IMR-90 (cell line): ENCODE measurements around the gene MAB21L4. TPM values are rescaled to one million over a fixed set of nuclear protein-coding genes. Genes with fewer than 3 reads are reported as not detected.

Source experiments
- ATAC-seq: fragments of 200-7000 bp; cut with Tn5 transposase; 2 replicates; pipeline ENCODE4 v1.9.1; 2020; ENCODE audit warnings: low read depth, mild to moderate bottlenecking, moderate library complexity
- BruUV-seq: library from RNA; stranded (reverse); fragments of 400-500 nt; replicated peaks from 2 replicates; lab custom pipeline; 2021; lab: Mats Ljungman, UMichigan
- CTCF ChIA-PET: fragments of 300-600 bp; formaldehyde crosslinking; extraction: SDS; loops from one replicate; lab custom pipeline; 2021; ENCODE audit warnings: antibody characterized with exemption; lab: Yijun Ruan, JAX
- POLR2A ChIA-PET: fragments of 300-600 bp; sonication (Branson Sonifier 250); formaldehyde crosslinking; loops from one replicate; lab custom pipeline; 2022; ENCODE audit warnings: antibody characterized with exemption; ENCODE audit not compliant: unreplicated experiment; lab: Charles Lee
- DNase-seq: peaks from one replicate; pipeline ENCODE4 v3.0.0; 2013
- H2AFZ ChIP-seq: replicated peaks from 2 replicates; pipeline ENCODE3; 2013; ENCODE audit warnings: low read length, mild to moderate bottlenecking; ENCODE audit not compliant: poor library complexity
- H2AK5ac ChIP-seq: 2 replicates; pipeline ENCODE4 v1.6.1; 2013; ENCODE audit warnings: low read depth, low read length, inconsistent platforms
- H2AK9ac ChIP-seq: replicated peaks from 2 replicates; pipeline ENCODE3; 2013; ENCODE audit warnings: mild to moderate bottlenecking, low read depth, low read length, moderate library complexity; ENCODE audit not compliant: poor library complexity
- H2BK120ac ChIP-seq: 2 replicates; pipeline ENCODE4 v1.6.1; 2013; ENCODE audit warnings: low read depth, low read length, inconsistent platforms
- H2BK15ac ChIP-seq: 3 replicates; pipeline ENCODE4 v1.6.1; 2013; ENCODE audit warnings: low read depth, low read length, inconsistent platforms
- H2BK20ac ChIP-seq: 2 replicates; pipeline ENCODE4 v1.6.1; 2013; ENCODE audit warnings: low read depth, mild to moderate bottlenecking, inconsistent platforms, low read length, moderate library complexity
- H2BK5ac ChIP-seq: 2 replicates; pipeline ENCODE4 v1.6.1; 2013; ENCODE audit warnings: mild to moderate bottlenecking, low read depth, low read length, inconsistent platforms; ENCODE audit not compliant: poor library complexity, severe bottlenecking
- H3K14ac ChIP-seq: replicated peaks from 2 replicates; pipeline ENCODE4 v1.6.1; 2013; ENCODE audit warnings: low read depth, low read length, inconsistent platforms
- H3K18ac ChIP-seq: 2 replicates; pipeline ENCODE4 v1.6.1; 2013; ENCODE audit warnings: low read depth, low read length, control low read depth
- H3K23ac ChIP-seq: 2 replicates; pipeline ENCODE4 v1.6.1; 2013; ENCODE audit warnings: low read depth, low read length, inconsistent platforms
- H3K27ac ChIP-seq: 2 replicates; pipeline ENCODE4 v1.5.1; 2013; ENCODE audit warnings: mild to moderate bottlenecking, control low read depth, low read length; ENCODE audit not compliant: insufficient read depth
- H3K27me3 ChIP-seq: 2 replicates; pipeline ENCODE4 v1.6.1; 2013; ENCODE audit warnings: low read length; ENCODE audit not compliant: control insufficient read depth, insufficient read depth
- H3K36me3 ChIP-seq: 2 replicates; pipeline ENCODE4 v1.6.1; 2013; ENCODE audit warnings: low read length, mixed read lengths; ENCODE audit not compliant: control insufficient read depth, insufficient read depth
- H3K4ac ChIP-seq: 2 replicates; pipeline ENCODE4 v1.6.1; 2013; ENCODE audit warnings: low read depth, low read length, inconsistent platforms
- H3K4me1 ChIP-seq: 2 replicates; pipeline ENCODE4 v1.6.1; 2013; ENCODE audit warnings: low read length, mixed read lengths; ENCODE audit not compliant: control insufficient read depth, insufficient read depth
- H3K4me2 ChIP-seq: 2 replicates; pipeline ENCODE4 v1.6.1; 2013; ENCODE audit warnings: low read depth, mild to moderate bottlenecking, control low read depth, low read length, moderate library complexity
- H3K4me3 ChIP-seq: 2 replicates; pipeline ENCODE4 v1.5.1; 2013; ENCODE audit warnings: low read depth, mild to moderate bottlenecking, control low read depth, low read length, moderate library complexity; ENCODE audit not compliant: insufficient read depth
- H3K56ac ChIP-seq: 2 replicates; pipeline ENCODE4 v1.6.1; 2013; ENCODE audit warnings: low read length, inconsistent platforms; ENCODE audit not compliant: insufficient read depth; ENCODE audit errors: extremely low read depth
- H3K79me1 ChIP-seq, 2 experiments: 2 replicates each; pipeline ENCODE4 v1.6.1; 2013; ENCODE audit warnings: low read length in 2 of 2, inconsistent platforms in 1 of 2, low read depth in 1 of 2
- H3K9ac ChIP-seq: 2 replicates; pipeline ENCODE4 v1.6.1; 2013; ENCODE audit warnings: low read depth, low read length, control low read depth
- H3K9me1 ChIP-seq: 2 replicates; pipeline ENCODE4 v1.6.1; 2013; ENCODE audit warnings: low read length, inconsistent platforms; ENCODE audit not compliant: insufficient read depth
- H3K9me3 ChIP-seq: 2 replicates; pipeline ENCODE4 v1.6.1; 2013; ENCODE audit warnings: low read length; ENCODE audit not compliant: control insufficient read depth, insufficient read depth
- H4K20me1 ChIP-seq: 2 replicates; pipeline ENCODE4 v1.6.1; 2013; ENCODE audit warnings: low read length, inconsistent platforms; ENCODE audit not compliant: insufficient read depth
- H4K5ac ChIP-seq: 2 replicates; pipeline ENCODE4 v1.6.1; 2013; ENCODE audit warnings: mild to moderate bottlenecking, low read depth, low read length, control low read depth
- H4K8ac ChIP-seq, 2 experiments: 2 replicates each; pipeline ENCODE4 v1.6.1; 2013; ENCODE audit warnings: low read depth in 2 of 2, low read length in 2 of 2, control low read depth in 1 of 2, inconsistent platforms in 1 of 2
- H4K91ac ChIP-seq: 2 replicates; pipeline ENCODE4 v1.6.1; 2013; ENCODE audit warnings: low read depth, low read length, inconsistent platforms; ENCODE audit not compliant: insufficient read depth
- CEBPB ChIP-seq: IDR thresholded peaks from 2 replicates; pipeline ENCODE4 v1.6.1; 2012; ENCODE audit warnings: low read depth, low read length, improper control_type of control experiment
- ELK1 ChIP-seq: fragments of 150-350 bp; IDR thresholded peaks from 2 replicates; pipeline ENCODE4 v1.6.1; 2016; ENCODE audit warnings: low read depth, mild to moderate bottlenecking, low read length, moderate library complexity, borderline replicate concordance
- MAFK ChIP-seq: IDR thresholded peaks from 2 replicates; pipeline ENCODE4 v1.6.1; 2012; ENCODE audit warnings: low read depth, low read length, improper control_type of control experiment
- MAZ ChIP-seq: IDR thresholded peaks from 2 replicates; pipeline ENCODE4 v1.6.1; 2012; ENCODE audit warnings: low read depth, mild to moderate bottlenecking, low read length, improper control_type of control experiment, moderate library complexity, borderline replicate concordance
- MXI1 ChIP-seq: IDR thresholded peaks from 2 replicates; pipeline ENCODE4 v1.6.1; 2012; ENCODE audit warnings: low read depth, mild to moderate bottlenecking, low read length, moderate library complexity, borderline replicate concordance
- NFE2L2 ChIP-seq: fragments of 150-350 bp; IDR thresholded peaks from 2 replicates; pipeline ENCODE4 v1.6.1; 2016; ENCODE audit warnings: low read depth, mild to moderate bottlenecking, low read length
- RAD21 ChIP-seq: IDR thresholded peaks from 2 replicates; pipeline ENCODE4 v1.6.1; 2012; ENCODE audit warnings: low read length, improper control_type of control experiment
- RCOR1 ChIP-seq: IDR thresholded peaks from 2 replicates; pipeline ENCODE4 v1.6.1; 2012; ENCODE audit warnings: mild to moderate bottlenecking, low read length, improper control_type of control experiment; ENCODE audit not compliant: insufficient replicate concordance
- USF2 ChIP-seq: fragments of 150-350 bp; IDR thresholded peaks from 2 replicates; pipeline ENCODE4 v1.6.1; 2017; ENCODE audit warnings: mild to moderate bottlenecking, antibody characterized with exemption, low read length, low read depth
- WGBS, 2 experiments: methylation state at CpG; one replicate each; pipeline versions ENCODE4 v1.1.5 to v1.1.7; 2013; ENCODE audit warnings: missing lambda C conversion rate in 2 of 2; ENCODE audit not compliant: insufficient read length in 1 of 2; ENCODE audit errors: extremely low coverage in 2 of 2; 5-methylcytosine and 5-hydroxymethylcytosine counted together
- dilution Hi-C: fragments of 300-500 bp; cut with HindIII; formaldehyde crosslinking; loops from one replicate; pipeline ENCODE4 v1.14.3; 2018; ENCODE audit warnings: low sequenced_read_pairs; ENCODE audit not compliant: unreplicated experiment
- in situ Hi-C: fragments of 300-500 bp; cut with MboI; formaldehyde crosslinking; loops from 3 replicates; pipeline ENCODE4 v1.14.3; 2019; ENCODE audit warnings: low sequenced_read_pairs, inconsistent platforms, mixed read lengths
- intact Hi-C: fragments of 100-400 bp; cut with micrococcal nuclease; formaldehyde crosslinking; loops from 2 replicates; pipeline ENCODE4 v1.10.0; 2022
- polyA plus RNA-seq, 3 experiments: library from polyadenylated mRNA; depleted of rRNA; stranded (reverse); fragments of >200 nt; gene quantifications; 2 replicates each; pipeline ENCODE4 v1.2.3, GENCODE V29; 2012; ENCODE audit warnings: low replicate concordance in 1 of 3
- total RNA-seq: library from RNA; depleted of rRNA; stranded (reverse); fragments of >200 nt; gene quantifications from 2 replicates; pipeline ENCODE4 v1.2.3, GENCODE V29; 2012

Gene MAB21L4
- total and polyA plus RNA-seq, 2 of the 4 experiments (the other 2 are of a cell fraction) = not detected

- 70% methylated on average over 7 of the region's 20 CpGs; no CpG with 5 or more reads in 1 of the 2 experiments for WGBS, 2 experiments
- no TSS peak for BruUV-seq
- Histone ChIP-seq H4K8ac (peak overlapping the region in 1 of 2 experiments; percentile 78; a peak in 3 of 4 replicates), H2BK120ac (peak overlapping the region; percentile 96), H2AK5ac (peak overlapping the region; percentile 54), H2BK5ac (peak overlapping the region; percentile 22), H3K4ac (peak overlapping the region; percentile 97), H3K9me3 (no peaks in the 10 kb centered on the region), H3K27ac (peak overlapping the region; percentile 83), H3K9me1 (peaks cover 18% of the 10 kb centered on the region), H3K79me1 (no peaks in the 10 kb centered on the region), H2AK9ac (peak overlapping the region; percentile 86), H3K4me3 (no peak overlapping the region), H3K4me2 (no peak overlapping the region; the same call in 1 of the 2 replicates), H4K20me1 (no peaks in the 10 kb centered on the region), H3K36me3 (no peaks in the 10 kb centered on the region), H3K56ac (no peak overlapping the region), H2BK20ac (peak overlapping the region; percentile 86), H4K91ac (peak overlapping the region; percentile 95), H2AFZ (peak overlapping the region; percentile 79), H3K18ac (peak overlapping the region; percentile 73; the same call in 1 of the 2 replicates), H3K27me3 (no peaks in the 10 kb centered on the region), H3K23ac (no peak overlapping the region), H2BK15ac (peak overlapping the region; percentile 28; the same call in 1 of the 3 replicates), H4K5ac (peak overlapping the region; percentile 84), H3K4me1 (peaks cover 54% of the 10 kb centered on the region), H3K14ac (peak overlapping the region; percentile 81; the same call in 1 of the 2 replicates), H3K9ac (no peak overlapping the region)
- TF ChIP-seq MAFK (no peak), NFE2L2 (no peak), MAZ (no peak), CEBPB (no peak), MXI1 (no peak), ELK1 (no peak), RAD21 (no peak), RCOR1 (no peak), USF2 (no peak)
- ChIA-PET CTCF (no interaction called here), POLR2A (no interaction called here)
- no peak for DNase-seq
- in situ Hi-C loops (loop anchor here (5.0 kb wide), 1 partner anchor 70 kb away; no protein-coding TSS in a partner anchor), dilution Hi-C loops (no loop called here), intact Hi-C loops (no loop called here)
- no peak for ATAC-seq
Observed at GRCh38 chr2:240917009-240917683, 21.2 kb upstream of the MAB21L4 start.
